Vagina (tissue), 2 donors: ENCODE data around the gene FADS6.

Experiments used
- POLR2A ChIP-seq, 2 donors: fragments of 450-650 bp; IDR thresholded peaks; one replicate each; pipeline ENCODE4 v1.6.1; 2017; ENCODE audit warnings: antibody characterized with exemption in 2 of 2, mild to moderate bottlenecking in 2 of 2, moderate library complexity in 2 of 2
- TF ChIP-seq, protein P1 (sequence below), 3 experiments: fragments of 450-650 bp in 2 of 3; fragments of 200-600 bp in 1 of 3; sonication (generic) in 1 of 3; IDR thresholded peaks; one replicate each; pipeline ENCODE4 v1.5.1; 2017 to 2019; ENCODE audit warnings: antibody characterized with exemption in 3 of 3, mild to moderate bottlenecking in 2 of 3, moderate library complexity in 2 of 3

DNA sequence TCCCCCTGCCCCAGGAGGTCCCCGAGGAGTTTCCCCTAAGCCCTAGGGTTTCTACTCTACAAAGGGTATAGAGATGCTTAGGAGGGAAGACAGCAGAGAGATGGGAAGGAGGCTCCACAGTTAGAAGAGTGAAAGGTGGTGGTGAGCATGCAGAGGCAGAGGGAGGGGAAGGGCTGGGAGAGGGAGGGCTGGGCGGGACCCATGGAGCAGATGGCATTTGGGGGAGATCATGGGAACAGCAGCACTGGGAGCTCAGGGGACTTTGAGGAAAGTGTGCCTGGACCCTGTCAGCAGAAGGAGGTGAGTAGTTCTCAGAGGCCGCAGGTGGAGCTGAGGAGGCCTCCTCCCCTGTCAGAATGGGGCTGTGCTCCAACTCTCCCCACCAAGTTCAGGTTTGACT is 41.6 kb upstream of the FADS6 start:
- no peak for TF ChIP-seq POLR2A (IDR thresholded peaks at IDR 0.05)
- TF ChIP-seq, protein P1, sequence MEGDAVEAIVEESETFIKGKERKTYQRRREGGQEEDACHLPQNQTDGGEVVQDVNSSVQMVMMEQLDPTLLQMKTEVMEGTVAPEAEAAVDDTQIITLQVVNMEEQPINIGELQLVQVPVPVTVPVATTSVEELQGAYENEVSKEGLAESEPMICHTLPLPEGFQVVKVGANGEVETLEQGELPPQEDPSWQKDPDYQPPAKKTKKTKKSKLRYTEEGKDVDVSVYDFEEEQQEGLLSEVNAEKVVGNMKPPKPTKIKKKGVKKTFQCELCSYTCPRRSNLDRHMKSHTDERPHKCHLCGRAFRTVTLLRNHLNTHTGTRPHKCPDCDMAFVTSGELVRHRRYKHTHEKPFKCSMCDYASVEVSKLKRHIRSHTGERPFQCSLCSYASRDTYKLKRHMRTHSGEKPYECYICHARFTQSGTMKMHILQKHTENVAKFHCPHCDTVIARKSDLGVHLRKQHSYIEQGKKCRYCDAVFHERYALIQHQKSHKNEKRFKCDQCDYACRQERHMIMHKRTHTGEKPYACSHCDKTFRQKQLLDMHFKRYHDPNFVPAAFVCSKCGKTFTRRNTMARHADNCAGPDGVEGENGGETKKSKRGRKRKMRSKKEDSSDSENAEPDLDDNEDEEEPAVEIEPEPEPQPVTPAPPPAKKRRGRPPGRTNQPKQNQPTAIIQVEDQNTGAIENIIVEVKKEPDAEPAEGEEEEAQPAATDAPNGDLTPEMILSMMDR (IDR thresholded peaks at IDR 0.05) = no peak
